Progenitor cell of endocrine pancreas (in vitro differentiated cells): ENCODE measurements around the gene ARL8B. TPM values are rescaled to one million over a fixed set of nuclear protein-coding genes. Genes with fewer than 3 reads are reported as not detected.

Experiments used
- DNase-seq: peaks from one replicate; pipeline ENCODE4 v3.0.0; 2021; ENCODE audit warnings: low spot score; ENCODE audit not compliant: unreplicated experiment
- H3K27ac Mint-ChIP-seq: 2 replicates; pipeline ENCODE4 v1.8.0; 2021; ENCODE audit warnings: mild to moderate bottlenecking, moderate library complexity, mixed read lengths
- H3K27me3 Mint-ChIP-seq: 2 replicates; pipeline ENCODE4 v1.8.0; 2021; ENCODE audit warnings: mixed read lengths
- H3K36me3 Mint-ChIP-seq: 2 replicates; pipeline ENCODE4 v1.8.0; 2022; ENCODE audit warnings: mixed read lengths; ENCODE audit not compliant: insufficient read depth
- H3K4me1 Mint-ChIP-seq: 2 replicates; pipeline ENCODE4 v1.8.0; 2021; ENCODE audit warnings: low read depth, mixed read lengths
- H3K4me3 Mint-ChIP-seq: 2 replicates; pipeline ENCODE4 v1.8.0; 2021; ENCODE audit warnings: low read depth, mild to moderate bottlenecking, moderate library complexity, mixed read lengths
- H3K9me3 Mint-ChIP-seq: 2 replicates; pipeline ENCODE4 v1.8.0; 2021; ENCODE audit warnings: low read depth, mixed read lengths
- total RNA-seq: library from RNA; stranded (reverse); gene quantifications from 2 replicates; pipeline ENCODE4 v1.2.1, GENCODE V29; 2021
- TF ChIP-seq, protein P1 (sequence below): fragments of 200-600 bp; sonication (generic); IDR thresholded peaks from one replicate; pipeline ENCODE4 v1.5.0; 2021; ENCODE audit warnings: antibody characterized with exemption, mild to moderate bottlenecking; ENCODE audit not compliant: unreplicated experiment

The ARL8B gene
- total RNA-seq, 1 donor from 2014 or later: 37.7 TPM

DNA sequence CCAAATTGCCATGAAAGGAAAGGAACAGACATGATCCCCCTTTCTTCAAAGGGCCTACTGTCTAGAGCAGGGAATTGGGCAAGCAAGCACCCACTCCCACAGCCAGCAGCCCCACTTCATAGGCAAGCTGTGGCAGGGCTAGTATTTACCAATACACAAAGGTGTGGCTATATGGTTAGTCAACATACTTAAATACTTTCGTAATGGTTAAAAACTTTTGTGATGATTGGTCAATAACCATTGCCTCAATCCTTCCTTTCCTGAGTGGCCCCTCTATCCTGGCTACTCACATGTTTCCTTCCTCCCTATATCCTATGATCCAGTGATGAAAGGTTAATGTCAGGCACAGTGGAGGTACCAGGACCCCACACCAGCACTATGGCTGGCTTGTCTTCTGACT lies 30.1 kb upstream of the ARL8B start:
- Mint-ChIP-seq H3K27ac (peak overlapping the region; percentile 59), H3K36me3 (no peaks in the 10 kb centered on the region), H3K4me3 (no peak overlapping the region), H3K27me3 (peaks cover 24% of the 10 kb centered on the region), H3K4me1 (peaks cover 6% of the 10 kb centered on the region), H3K9me3 (no peaks in the 10 kb centered on the region)
- TF ChIP-seq, protein P1, sequence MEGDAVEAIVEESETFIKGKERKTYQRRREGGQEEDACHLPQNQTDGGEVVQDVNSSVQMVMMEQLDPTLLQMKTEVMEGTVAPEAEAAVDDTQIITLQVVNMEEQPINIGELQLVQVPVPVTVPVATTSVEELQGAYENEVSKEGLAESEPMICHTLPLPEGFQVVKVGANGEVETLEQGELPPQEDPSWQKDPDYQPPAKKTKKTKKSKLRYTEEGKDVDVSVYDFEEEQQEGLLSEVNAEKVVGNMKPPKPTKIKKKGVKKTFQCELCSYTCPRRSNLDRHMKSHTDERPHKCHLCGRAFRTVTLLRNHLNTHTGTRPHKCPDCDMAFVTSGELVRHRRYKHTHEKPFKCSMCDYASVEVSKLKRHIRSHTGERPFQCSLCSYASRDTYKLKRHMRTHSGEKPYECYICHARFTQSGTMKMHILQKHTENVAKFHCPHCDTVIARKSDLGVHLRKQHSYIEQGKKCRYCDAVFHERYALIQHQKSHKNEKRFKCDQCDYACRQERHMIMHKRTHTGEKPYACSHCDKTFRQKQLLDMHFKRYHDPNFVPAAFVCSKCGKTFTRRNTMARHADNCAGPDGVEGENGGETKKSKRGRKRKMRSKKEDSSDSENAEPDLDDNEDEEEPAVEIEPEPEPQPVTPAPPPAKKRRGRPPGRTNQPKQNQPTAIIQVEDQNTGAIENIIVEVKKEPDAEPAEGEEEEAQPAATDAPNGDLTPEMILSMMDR: no peak
- no peak for DNase-seq

DNA sequence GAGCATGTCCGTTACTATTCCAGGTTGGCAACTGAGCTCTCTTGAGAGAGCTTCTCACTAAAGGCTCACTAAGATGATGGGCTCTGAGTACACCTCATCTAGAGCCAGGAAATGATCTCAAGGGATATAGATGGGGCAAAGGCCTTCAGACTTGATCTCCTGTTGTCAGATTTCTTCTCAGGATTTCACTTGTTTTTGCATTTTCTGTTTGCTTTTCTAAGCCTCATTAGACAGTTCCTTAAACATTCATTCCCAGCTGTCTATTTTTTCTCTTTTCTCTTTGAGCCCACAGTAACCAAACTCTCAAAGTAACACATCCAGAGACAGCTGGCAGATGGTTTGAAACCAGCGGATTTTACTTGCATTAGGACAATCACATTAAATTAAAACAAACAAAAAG lies 28.4 kb upstream of the ARL8B start:
- Mint-ChIP-seq H3K4me1 (peaks cover 6% of the 10 kb centered on the region), H3K27me3 (peaks cover 35% of the 10 kb centered on the region), H3K36me3 (no peaks in the 10 kb centered on the region), H3K9me3 (no peaks in the 10 kb centered on the region), H3K27ac (no peak overlapping the region), H3K4me3 (no peak overlapping the region)
- no peak for DNase-seq
- TF ChIP-seq, protein P1: no peak

DNA sequence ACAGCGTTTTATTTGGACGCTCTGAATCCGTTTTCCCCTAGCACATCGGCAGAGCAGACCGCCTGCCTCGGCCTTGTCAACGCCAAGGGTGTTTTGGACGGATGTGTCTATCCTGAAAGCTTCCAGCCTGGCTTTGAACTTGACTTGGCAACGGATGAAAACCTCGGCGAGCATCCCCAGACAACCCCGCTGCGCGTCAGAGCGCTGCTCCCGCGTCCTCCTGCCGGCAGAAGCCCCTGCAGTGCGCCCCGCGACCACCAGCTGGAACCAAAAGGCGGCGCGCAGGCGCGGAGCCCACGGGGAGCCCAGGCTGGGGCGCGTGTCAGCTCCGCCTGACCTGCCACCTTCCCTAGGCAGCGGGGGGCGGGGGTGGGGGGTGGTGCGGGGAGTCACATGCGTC lies 26.2 kb upstream of the ARL8B start:
- H3K4me3 Mint-ChIP-seq: peak overlapping the region; percentile 56
- TF ChIP-seq, protein P1: peak; percentile 52
- no peaks in the 10 kb centered on the region for H3K36me3 Mint-ChIP-seq
- no peaks in the 10 kb centered on the region for H3K9me3 Mint-ChIP-seq
- peaks cover 3% of the 10 kb centered on the region for H3K4me1 Mint-ChIP-seq
- peak; percentile 49 for DNase-seq
- no peak overlapping the region for H3K27ac Mint-ChIP-seq
- peaks cover 39% of the 10 kb centered on the region for H3K27me3 Mint-ChIP-seq

DNA sequence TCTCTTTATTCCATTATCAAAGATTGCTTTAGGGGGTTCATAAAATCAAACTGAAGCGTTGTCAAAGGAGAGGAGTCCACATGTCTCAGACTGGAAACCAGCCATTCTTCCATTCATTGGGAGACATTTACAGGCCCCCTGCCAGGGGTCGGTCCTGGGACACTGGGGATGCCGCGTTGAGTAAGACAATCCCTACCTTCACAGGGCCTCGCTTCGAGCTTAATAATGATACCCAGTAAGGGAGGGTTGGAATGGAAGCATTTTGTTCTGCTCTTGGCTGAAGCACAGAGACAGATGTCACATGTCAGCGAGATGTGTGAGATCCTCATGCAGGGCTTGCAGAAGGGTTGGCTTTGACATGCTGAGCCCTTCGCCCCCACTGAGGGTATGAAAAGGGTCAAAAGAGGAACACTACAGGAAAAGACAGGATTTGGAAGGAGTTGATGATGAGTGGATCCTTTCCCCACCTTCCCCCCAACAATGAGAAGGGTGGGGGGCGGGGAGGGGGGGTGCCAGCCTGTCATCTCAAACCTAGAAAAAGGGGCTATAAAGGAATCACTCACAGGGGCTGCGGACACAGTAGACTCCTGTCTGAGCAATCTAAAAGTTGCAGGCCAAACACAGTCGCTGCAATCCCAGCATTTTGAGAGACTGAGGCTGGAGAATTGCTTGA lies 25.6 kb upstream of the ARL8B start:
- H3K9me3 Mint-ChIP-seq: no peaks in the 10 kb centered on the region
- TF ChIP-seq, protein P1: no peak
- H3K4me1 Mint-ChIP-seq: peaks cover 3% of the 10 kb centered on the region
- no peak overlapping the region for H3K27ac Mint-ChIP-seq
- H3K36me3 Mint-ChIP-seq: no peaks in the 10 kb centered on the region
- H3K27me3 Mint-ChIP-seq: peaks cover 39% of the 10 kb centered on the region
- H3K4me3 Mint-ChIP-seq: no peak overlapping the region
- no peak for DNase-seq

DNA sequence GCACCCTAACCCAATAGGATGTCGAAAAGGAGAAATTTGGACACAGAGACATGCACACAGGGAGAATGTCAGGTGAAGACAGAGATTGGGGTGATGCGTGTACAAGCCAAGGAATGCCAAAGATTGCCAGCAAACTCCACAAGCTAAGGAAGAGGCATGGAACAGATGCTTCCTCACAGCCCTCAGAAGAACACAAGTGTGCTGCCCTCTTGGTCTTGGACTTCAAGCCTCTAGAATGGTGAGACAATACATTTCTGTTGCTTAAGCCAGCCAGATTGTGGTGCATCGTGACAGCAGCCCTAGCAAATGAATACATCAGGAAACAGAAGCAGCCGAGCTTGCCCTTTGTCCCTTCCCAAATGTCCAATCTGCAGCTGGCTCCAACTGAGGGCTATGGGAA lies 23.7 kb upstream of the ARL8B start:
- Mint-ChIP-seq H3K36me3 (no peaks in the 10 kb centered on the region), H3K27ac (no peak overlapping the region), H3K4me3 (no peak overlapping the region), H3K9me3 (no peaks in the 10 kb centered on the region), H3K27me3 (peaks cover 41% of the 10 kb centered on the region), H3K4me1 (peaks cover 3% of the 10 kb centered on the region)
- no peak for DNase-seq
- TF ChIP-seq, protein P1: no peak
